GM18873 (cell line): ENCODE measurements around the gene MPZL1.

Source experiments
- ATAC-seq: cut with Tn5 transposase; IDR thresholded peaks from one replicate; pipeline ENCODE4 v1.9.1; 2021; ENCODE audit warnings: mild to moderate bottlenecking, moderate library complexity, moderate number of reproducible peaks; ENCODE audit not compliant: unreplicated experiment, low FRiP score

MPZL1 gene

GRCh38 chr1:167772436-167772835, 50.7 kb downstream of the MPZL1 start:
- no peak for ATAC-seq

- no peak for ATAC-seq
These were observed 51.7 kb downstream of the MPZL1 start for GRCh38 chr1:167773516-167773915.

GRCh38 chr1:167774710-167775109, 52.9 kb downstream of the MPZL1 start:
- ATAC-seq: no peak

- no peak for ATAC-seq
These were observed 53.4 kb downstream of the MPZL1 start for GRCh38 chr1:167775178-167775577.

- ATAC-seq: no peak
These were observed 54.4 kb downstream of the MPZL1 start for GRCh38 chr1:167776151-167776550.

- ATAC-seq: no peak
These were observed 55.0 kb downstream of the MPZL1 start for GRCh38 chr1:167776616-167777268.

- no peak for ATAC-seq
These were observed 55.5 kb downstream of the MPZL1 start for GRCh38 chr1:167777269-167777650.

- no peak for ATAC-seq
These were observed 59.8 kb downstream of the MPZL1 start for GRCh38 chr1:167781558-167781957.

GRCh38 chr1:167782946-167783345, 61.2 kb downstream of the MPZL1 start:
- no peak for ATAC-seq

- no peak for ATAC-seq
These were observed 63.2 kb downstream of the MPZL1 start for GRCh38 chr1:167784876-167785550.

GRCh38 chr1:167786502-167786901, 64.7 kb downstream of the MPZL1 start:
- no peak for ATAC-seq

- no peak for ATAC-seq
These were observed 67.7 kb downstream of the MPZL1 start for GRCh38 chr1:167789501-167789900.

- no peak for ATAC-seq
These were observed 68.3 kb downstream of the MPZL1 start for GRCh38 chr1:167790117-167790516.

- no peak for ATAC-seq
These were observed 69.8 kb downstream of the MPZL1 start for GRCh38 chr1:167791281-167792187.

- ATAC-seq: no peak
These were observed 70.4 kb downstream of the MPZL1 start for GRCh38 chr1:167792188-167792565.

- no peak for ATAC-seq
These were observed 72.3 kb downstream of the MPZL1 start for GRCh38 chr1:167794043-167794442.

GRCh38 chr1:167795810-167796740, 74.3 kb downstream of the MPZL1 start:
- ATAC-seq: no peak

- ATAC-seq: no peak
These were observed 75.2 kb downstream of the MPZL1 start for GRCh38 chr1:167797015-167797414.

GRCh38 chr1:167798952-167799351, 77.2 kb downstream of the MPZL1 start:
- ATAC-seq: no peak

GRCh38 chr1:167799747-167800146, 78.0 kb downstream of the MPZL1 start:
- ATAC-seq: no peak
